Omental fat pad (tissue), 4 donors: Measurements from ENCODE around the gene SWT1. TPM values are rescaled to one million over a fixed set of nuclear protein-coding genes. Genes with fewer than 3 reads are reported as not detected.
"Not testable (repeated sequence)": the region's sequence is repeated elsewhere in the genome, so short reads cannot be mapped to it uniquely, and the experiment has no call there.

ENCODE experiments used
- ATAC-seq: fragments of 150-250 bp; one replicate; pipeline ENCODE4 v1.9.1; 2016; ENCODE audit warnings: mild to moderate bottlenecking, moderate library complexity; ENCODE audit not compliant: low FRiP score
- DNase-seq: peaks from one replicate; pipeline ENCODE4 v3.0.0-alpha.2; 2019; ENCODE audit warnings: low spot score
- total RNA-seq, 4 donors: library from RNA; depleted of rRNA; stranded (reverse); fragments of >200 nt; gene quantifications; one replicate each; pipeline ENCODE4 v1.1.0, GENCODE V29; 2016
- TF ChIP-seq, protein P1 (sequence below), 3 donors: fragments of 450-650 bp; IDR thresholded peaks; one replicate each; pipeline ENCODE4 v1.5.1; 2016 to 2017; ENCODE audit warnings: antibody characterized with exemption in 3 of 3, mild to moderate bottlenecking in 3 of 3, moderate library complexity in 2 of 3

The SWT1 gene
- total RNA-seq, 4 donors from 2014 or later, result 3.6 to 15.1 (median 7.3) TPM

DNA sequence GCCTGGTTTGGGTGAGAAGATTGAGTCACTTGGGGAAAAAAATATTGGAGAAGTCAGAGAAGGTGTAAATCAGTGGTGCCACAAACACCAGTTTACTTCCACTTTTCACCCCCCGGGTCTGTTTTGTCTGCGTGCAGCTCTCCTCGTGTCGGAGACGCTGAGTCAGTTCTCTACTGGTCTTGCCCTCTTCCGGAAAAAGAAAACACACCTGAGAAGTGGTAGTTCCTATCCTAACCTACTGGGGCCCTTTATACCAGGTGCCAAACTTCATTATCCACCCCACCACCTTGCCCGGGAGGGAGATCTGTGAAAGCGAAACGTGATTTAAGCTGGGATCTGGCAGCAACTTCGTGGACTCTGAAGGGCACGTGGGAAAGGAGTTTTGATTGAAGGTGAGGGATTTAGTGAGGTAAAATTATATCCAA is 160.9 kb downstream of the SWT1 start:
- DNase-seq (no peak), ATAC-seq (peak; percentile 33)
- TF ChIP-seq, protein P1, sequence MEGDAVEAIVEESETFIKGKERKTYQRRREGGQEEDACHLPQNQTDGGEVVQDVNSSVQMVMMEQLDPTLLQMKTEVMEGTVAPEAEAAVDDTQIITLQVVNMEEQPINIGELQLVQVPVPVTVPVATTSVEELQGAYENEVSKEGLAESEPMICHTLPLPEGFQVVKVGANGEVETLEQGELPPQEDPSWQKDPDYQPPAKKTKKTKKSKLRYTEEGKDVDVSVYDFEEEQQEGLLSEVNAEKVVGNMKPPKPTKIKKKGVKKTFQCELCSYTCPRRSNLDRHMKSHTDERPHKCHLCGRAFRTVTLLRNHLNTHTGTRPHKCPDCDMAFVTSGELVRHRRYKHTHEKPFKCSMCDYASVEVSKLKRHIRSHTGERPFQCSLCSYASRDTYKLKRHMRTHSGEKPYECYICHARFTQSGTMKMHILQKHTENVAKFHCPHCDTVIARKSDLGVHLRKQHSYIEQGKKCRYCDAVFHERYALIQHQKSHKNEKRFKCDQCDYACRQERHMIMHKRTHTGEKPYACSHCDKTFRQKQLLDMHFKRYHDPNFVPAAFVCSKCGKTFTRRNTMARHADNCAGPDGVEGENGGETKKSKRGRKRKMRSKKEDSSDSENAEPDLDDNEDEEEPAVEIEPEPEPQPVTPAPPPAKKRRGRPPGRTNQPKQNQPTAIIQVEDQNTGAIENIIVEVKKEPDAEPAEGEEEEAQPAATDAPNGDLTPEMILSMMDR (IDR thresholded peaks at IDR 0.05), result no peak

DNA sequence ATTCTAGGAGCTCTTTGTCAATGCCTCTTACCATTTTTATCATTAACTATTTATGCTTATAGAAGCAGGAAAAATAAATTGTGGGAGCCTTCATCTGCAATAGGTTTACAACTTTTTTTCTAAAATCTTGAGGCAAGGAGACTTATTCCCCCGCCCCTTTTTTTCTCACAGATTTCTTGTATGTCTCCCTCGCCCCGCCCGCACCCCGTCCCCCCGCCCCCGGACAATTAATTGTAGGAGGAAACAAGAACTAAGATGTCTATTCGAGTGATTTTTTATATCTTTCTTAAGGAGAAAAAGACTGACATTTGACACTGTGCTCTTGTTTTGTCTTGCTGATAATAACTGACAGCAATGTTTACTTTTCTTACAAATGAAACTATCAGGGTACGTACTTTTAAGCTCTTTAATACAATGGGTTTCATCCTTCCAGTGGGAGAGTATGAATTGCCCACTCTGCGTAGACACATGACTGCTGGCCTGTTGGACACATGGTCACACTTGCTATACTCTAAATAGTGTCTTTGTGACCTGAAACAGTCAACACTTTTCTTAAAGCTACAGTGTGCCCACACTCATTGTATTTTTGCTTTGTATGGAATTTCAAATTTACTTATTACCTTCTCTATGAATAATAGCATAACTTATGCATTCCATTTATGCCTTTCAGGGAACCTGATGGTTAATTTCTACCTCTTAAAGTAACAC is 161.6 kb downstream of the SWT1 start:
- TF ChIP-seq, protein P1 (IDR thresholded peaks at IDR 0.05), result no peak
- no peak for ATAC-seq
- DNase-seq, result no peak

DNA sequence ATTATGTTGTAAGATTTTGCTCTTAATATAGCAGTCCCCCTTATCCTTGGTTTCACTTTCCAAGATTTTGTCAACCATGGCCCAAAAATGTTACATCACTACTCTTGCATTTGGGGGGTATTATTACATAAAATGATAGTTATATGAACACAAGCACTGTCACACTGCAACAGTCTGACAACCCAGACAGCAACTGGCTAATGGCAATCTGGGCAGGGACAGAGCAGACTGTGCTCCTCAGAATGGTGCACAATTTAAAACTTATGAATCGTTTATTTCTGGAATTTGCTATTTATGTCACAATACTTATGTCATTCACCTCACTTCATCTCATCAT is 162.1 kb downstream of the SWT1 start:
- ATAC-seq (no peak), DNase-seq (no peak)
- TF ChIP-seq, protein P1 (IDR thresholded peaks at IDR 0.05), result no peak

DNA sequence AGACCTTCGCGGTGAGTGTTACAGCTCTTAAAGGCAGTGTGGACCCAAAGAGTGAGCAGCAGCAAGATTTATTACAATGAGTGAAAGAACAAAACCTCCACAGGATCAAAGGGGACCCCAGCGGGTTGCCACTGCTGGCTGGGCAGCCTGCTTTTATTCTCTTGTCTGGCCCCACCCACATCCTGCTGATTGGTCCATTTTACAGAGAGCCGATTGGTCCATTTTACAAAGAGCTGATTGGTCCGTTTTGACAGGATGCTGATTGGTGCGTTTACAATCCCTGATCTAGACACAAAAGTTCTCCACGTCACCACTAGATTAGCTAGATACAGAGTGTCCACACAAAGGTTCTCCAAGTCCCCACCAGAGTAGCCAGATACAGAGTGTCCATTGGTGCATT is 164.1 kb downstream of the SWT1 start:
- not testable (repeated sequence) for DNase-seq, ATAC-seq

DNA sequence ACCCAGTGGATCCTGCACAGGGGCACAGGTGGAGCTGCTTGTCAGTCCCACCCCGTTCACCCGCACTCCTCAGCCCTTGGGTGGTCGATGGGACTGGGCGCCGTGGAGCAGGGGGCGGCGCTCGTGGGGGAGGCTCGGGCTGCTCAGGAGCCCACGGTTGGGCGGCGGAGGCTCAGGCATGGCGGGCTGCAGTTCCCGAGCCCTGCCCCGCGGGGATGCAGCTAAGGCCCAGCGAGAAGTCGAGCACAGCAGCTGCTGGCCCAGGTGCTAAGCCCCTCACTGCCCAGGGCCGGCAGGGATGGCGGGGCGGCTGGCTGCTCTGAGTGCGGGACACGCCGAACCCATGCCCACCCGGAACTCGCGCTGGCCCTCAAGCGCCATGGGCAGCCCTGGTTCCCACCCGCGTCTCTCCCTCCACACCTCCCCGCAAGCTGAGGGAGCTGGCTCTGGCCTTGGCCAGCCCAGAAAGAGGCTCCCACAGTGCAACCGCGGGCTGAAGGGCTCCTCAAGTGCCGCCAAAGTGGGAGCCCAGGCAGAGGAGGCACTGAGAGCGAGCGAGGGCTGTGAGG is 164.8 kb downstream of the SWT1 start:
- not testable (repeated sequence) for DNase-seq, ATAC-seq

DNA sequence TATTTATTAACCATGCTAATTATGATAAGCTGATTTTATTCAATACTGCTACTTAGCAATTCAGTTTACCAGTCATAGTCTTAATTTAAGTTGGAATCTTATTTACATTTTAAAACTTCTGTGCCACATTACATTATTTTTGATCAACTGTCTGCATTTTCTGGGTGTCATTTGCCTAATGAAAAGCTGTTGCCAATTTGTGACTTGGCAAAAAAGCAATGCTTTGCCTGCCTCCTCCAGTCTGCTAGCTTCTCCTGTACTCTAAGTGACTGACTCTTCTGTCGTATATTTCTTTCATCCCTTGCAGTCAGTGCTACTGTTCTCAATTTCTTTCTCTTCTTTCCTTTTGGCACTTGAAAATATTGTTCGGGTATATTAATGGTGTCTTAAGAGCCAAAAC is 165.7 kb downstream of the SWT1 start:
- no peak for ATAC-seq
- TF ChIP-seq, protein P1 (IDR thresholded peaks at IDR 0.05), result no peak
- no peak for DNase-seq

DNA sequence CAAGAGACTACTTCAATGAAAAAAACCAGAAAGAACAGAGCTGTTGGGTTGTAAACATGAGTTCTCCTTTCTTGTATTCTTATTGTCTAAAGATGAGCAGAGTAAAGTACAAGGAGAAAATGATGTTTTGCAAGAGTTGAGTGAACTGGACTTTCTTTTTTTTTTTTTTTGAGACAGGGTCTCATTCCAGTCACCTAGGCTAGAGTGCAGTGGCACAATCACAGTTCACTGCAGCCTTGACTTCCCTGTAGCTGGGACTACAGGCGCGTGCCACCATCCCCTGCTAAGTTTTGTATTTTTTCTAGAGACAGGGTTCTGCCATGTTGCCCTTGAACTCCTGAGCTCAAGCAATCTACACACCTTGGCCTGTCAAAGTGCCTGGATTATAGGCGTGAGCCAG is 167.2 kb downstream of the SWT1 start:
- DNase-seq, result no peak
- TF ChIP-seq, protein P1 (IDR thresholded peaks at IDR 0.05), result no peak
- ATAC-seq, result no peak

DNA sequence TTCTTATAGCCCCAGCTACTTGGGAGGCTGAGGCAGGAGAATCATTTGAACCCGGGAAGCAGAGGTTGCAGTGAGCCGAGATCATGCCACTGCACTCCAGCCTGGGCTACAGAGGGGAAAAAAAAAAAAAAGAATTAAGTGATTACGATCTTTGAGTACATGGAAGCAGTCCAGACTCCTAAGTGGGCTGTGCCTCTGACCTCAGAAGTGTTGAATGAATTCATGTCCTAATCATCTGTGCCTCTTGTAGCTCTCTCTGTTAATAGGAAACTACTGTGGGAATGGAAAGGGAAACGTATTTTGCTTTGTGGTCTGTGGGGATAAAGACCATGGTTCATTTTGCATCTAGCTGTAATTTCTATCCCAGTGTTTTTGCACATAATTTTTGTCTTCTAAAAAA is 168.4 kb downstream of the SWT1 start:
- no peak for ATAC-seq
- no peak for DNase-seq
- TF ChIP-seq, protein P1 (IDR thresholded peaks at IDR 0.05), result no peak
